Activated CD8-positive, alpha-beta T cell treated with anti-CD3 and anti-CD28 coated beads for 36 hours (primary cell): ENCODE results near the gene ADSS1. TPM values are rescaled to one million over a fixed set of nuclear protein-coding genes. Genes with fewer than 3 reads are reported as not detected.

Experiments used
- ATAC-seq: fragments of 200-7000 bp; cut with Tn5 transposase; one replicate; pipeline ENCODE4 v1.10.0; 2021; ENCODE audit warnings: mild to moderate bottlenecking, moderate library complexity
- CTCF ChIA-PET: fragments of 350-600 bp; sonication (Branson Sonifier 250); formaldehyde crosslinking; loops from one replicate; lab custom pipeline; 2021; ENCODE audit warnings: antibody characterized with exemption; lab: Charles Lee
- POLR2A ChIA-PET: fragments of 350-600 bp; sonication (Branson Sonifier 250); formaldehyde crosslinking; loops from one replicate; lab custom pipeline; 2021; ENCODE audit warnings: antibody characterized with exemption; lab: Charles Lee
- DNase-seq: peaks from one replicate; pipeline ENCODE4 v3.0.0-alpha.2; 2020
- H3K27ac Mint-ChIP-seq: one replicate; pipeline ENCODE4 v1.8.0; 2021; ENCODE audit warnings: mild to moderate bottlenecking, mixed read lengths
- H3K27me3 Mint-ChIP-seq: one replicate; pipeline ENCODE4 v1.8.0; 2021; ENCODE audit warnings: mixed read lengths
- H3K36me3 Mint-ChIP-seq: one replicate; pipeline ENCODE4 v1.8.0; 2021; ENCODE audit warnings: low read depth, mixed read lengths
- H3K4me1 Mint-ChIP-seq: one replicate; pipeline ENCODE4 v1.8.0; 2021; ENCODE audit warnings: low read depth, mixed read lengths
- H3K4me3 Mint-ChIP-seq: one replicate; pipeline ENCODE4 v1.8.0; 2021; ENCODE audit warnings: mild to moderate bottlenecking, moderate library complexity, mixed read lengths
- H3K9me3 Mint-ChIP-seq: one replicate; pipeline ENCODE4 v1.8.0; 2021; ENCODE audit warnings: mixed read lengths
- CTCF ChIP-seq: fragments of 200-600 bp; IDR thresholded peaks from one replicate; pipeline ENCODE4 v1.8.0; 2022; ENCODE audit warnings: antibody characterized with exemption, mild to moderate bottlenecking
- intact Hi-C: fragments of 100-400 bp; cut with micrococcal nuclease; formaldehyde crosslinking; loops from one replicate; pipeline ENCODE4 v1.10.0; 2022
- total RNA-seq, 2 experiments: library from RNA; stranded (reverse); gene quantifications; one replicate each; pipeline ENCODE4 v1.2.3, GENCODE V29; 2021

ADSS1 gene
- total RNA-seq, 2 experiments from 2014 or later, result 2.7 to 3.0 TPM

GRCh38 chr14:104710071-104710735, 13.8 kb upstream of the ADSS1 start:
- H3K27me3 Mint-ChIP-seq, result no peaks in the 10 kb centered on the region
- DNase-seq, result no peak
- CTCF ChIA-PET, result interaction anchor here (1.4 to 1.6 kb wide), 2 partner anchors 13 to 44 kb away, joined by 11 to 16 read pairs; no protein-coding TSS in a partner anchor
- POLR2A ChIA-PET, result no interaction called here
- no peaks in the 10 kb centered on the region for H3K9me3 Mint-ChIP-seq
- TF ChIP-seq CTCF, result no peak
- no peak overlapping the region for H3K27ac Mint-ChIP-seq
- H3K4me3 Mint-ChIP-seq, result no peak overlapping the region
- no peak for ATAC-seq
- intact Hi-C loops, result no loop called here
- H3K4me1 Mint-ChIP-seq, result peaks cover 2% of the 10 kb centered on the region
- peaks cover 4% of the 10 kb centered on the region for H3K36me3 Mint-ChIP-seq

DNA sequence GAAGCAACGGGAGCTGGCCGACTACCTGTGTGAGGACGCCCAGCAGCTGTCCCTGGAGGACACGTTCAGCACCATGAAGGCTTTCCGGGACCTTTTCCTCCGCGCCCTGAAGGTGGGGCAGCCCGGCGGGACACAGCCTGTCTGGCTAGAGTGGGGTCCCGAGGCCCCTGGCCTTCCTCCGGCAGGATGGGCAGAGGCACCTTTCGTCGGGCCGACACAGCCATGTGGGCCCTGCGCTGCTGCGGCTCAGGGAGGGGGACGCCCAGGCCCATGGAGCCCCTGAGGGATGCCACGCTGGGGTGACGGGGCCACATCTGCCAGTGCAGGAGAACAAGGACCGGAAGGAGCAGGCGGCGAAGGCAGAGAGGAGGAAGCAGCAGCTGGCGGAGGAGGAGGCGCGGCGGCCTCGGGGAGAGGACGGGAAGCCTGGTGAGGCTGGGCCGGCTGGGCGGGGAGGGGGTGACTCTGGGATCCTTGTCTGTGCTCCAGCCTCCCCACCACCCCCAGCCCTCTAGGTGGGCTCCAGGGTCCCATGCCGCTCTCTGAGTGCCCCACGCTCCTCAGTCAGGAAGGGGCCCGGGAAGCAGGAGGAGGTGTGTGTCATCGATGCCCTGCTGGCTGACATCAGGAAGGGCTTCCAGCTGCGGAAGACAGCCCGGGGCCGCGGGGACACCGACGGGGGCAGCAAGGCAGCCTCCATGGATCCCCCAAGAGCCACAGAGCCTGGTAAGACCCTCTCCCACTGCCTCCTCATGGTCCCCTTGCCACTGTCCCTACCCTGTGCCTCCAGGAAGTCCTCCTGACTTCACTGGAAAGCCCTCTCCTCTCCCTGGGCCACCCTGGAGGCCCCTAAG, 10.9 kb upstream of the ADSS1 start:
- no peak for DNase-seq
- no peak for ATAC-seq
- H3K36me3 Mint-ChIP-seq, result peaks cover 3% of the 10 kb centered on the region
- POLR2A ChIA-PET, result no interaction called here
- TF ChIP-seq CTCF, result no peak
- intact Hi-C loops, result no loop called here
- CTCF ChIA-PET, result no interaction called here
- H3K9me3 Mint-ChIP-seq, result no peaks in the 10 kb centered on the region
- H3K4me1 Mint-ChIP-seq, result peaks cover 2% of the 10 kb centered on the region
- H3K27me3 Mint-ChIP-seq, result no peaks in the 10 kb centered on the region
- no peak overlapping the region for H3K27ac Mint-ChIP-seq
- H3K4me3 Mint-ChIP-seq, result no peak overlapping the region

- H3K27me3 Mint-ChIP-seq, result no peaks in the 10 kb centered on the region
- H3K4me3 Mint-ChIP-seq, result no peak overlapping the region
- intact Hi-C loops, result no loop called here
- no peak overlapping the region for H3K27ac Mint-ChIP-seq
- H3K4me1 Mint-ChIP-seq, result no peaks in the 10 kb centered on the region
- ChIA-PET POLR2A (no interaction called here), CTCF (no interaction called here)
- DNase-seq (no peak), ATAC-seq (no peak)
- TF ChIP-seq CTCF, result no peak
- peaks cover 3% of the 10 kb centered on the region for H3K36me3 Mint-ChIP-seq
- no peaks in the 10 kb centered on the region for H3K9me3 Mint-ChIP-seq
These were observed 10.0 kb upstream of the ADSS1 start for GRCh38 chr14:104714066-104714465.

- POLR2A ChIA-PET, result no interaction called here
- no peak for ATAC-seq
- H3K4me1 Mint-ChIP-seq, result no peaks in the 10 kb centered on the region
- no peak overlapping the region for H3K27ac Mint-ChIP-seq
- peaks cover 3% of the 10 kb centered on the region for H3K36me3 Mint-ChIP-seq
- TF ChIP-seq CTCF, result no peak
- CTCF ChIA-PET, result no interaction called here
- H3K4me3 Mint-ChIP-seq, result no peak overlapping the region
- no peak for DNase-seq
- H3K27me3 Mint-ChIP-seq, result no peaks in the 10 kb centered on the region
- no peaks in the 10 kb centered on the region for H3K9me3 Mint-ChIP-seq
- intact Hi-C loops, result no loop called here
These were observed 9.3 kb upstream of the ADSS1 start for GRCh38 chr14:104714681-104715080.

DNA sequence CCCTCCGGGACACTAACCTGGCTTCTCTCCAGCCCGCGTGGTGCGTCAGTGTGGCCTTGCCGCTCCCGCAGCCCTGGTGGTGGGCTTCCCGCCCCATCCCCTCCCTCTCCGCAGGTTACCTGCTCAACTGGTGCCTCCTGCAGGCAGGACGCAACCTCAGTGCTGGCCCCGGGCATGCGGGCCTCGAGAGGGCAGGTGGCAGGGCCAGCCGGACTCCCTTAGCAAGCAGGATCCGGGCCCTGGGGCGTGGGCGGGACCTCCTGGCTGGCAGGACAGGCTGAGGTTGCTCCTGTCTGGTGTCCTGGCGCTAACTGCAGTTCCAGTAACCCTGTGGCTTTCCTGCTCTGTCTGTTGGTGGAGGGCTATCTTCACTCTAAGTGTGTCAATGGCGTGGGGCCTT, 8.6 kb upstream of the ADSS1 start:
- DNase-seq (no peak), ATAC-seq (no peak)
- Mint-ChIP-seq H3K36me3 (peaks cover under 1% of the 10 kb centered on the region), H3K27me3 (no peaks in the 10 kb centered on the region), H3K4me3 (no peak overlapping the region), H3K4me1 (no peaks in the 10 kb centered on the region), H3K9me3 (no peaks in the 10 kb centered on the region), H3K27ac (no peak overlapping the region)
- TF ChIP-seq CTCF, result no peak
- ChIA-PET CTCF (no interaction called here), POLR2A (no interaction called here)
- intact Hi-C loops, result no loop called here
